HG03442 (cell line): Measurements from ENCODE around the gene PIAS1.
"Not testable (repeated sequence)": the region's sequence is repeated elsewhere in the genome, so short reads cannot be mapped to it uniquely, and the experiment has no call there.

Experiments used
- ATAC-seq: cut with Tn5 transposase; IDR thresholded peaks from one replicate; pipeline ENCODE4 v1.9.1; 2021; ENCODE audit warnings: mild to moderate bottlenecking, moderate library complexity; ENCODE audit not compliant: unreplicated experiment

The PIAS1 gene

DNA sequence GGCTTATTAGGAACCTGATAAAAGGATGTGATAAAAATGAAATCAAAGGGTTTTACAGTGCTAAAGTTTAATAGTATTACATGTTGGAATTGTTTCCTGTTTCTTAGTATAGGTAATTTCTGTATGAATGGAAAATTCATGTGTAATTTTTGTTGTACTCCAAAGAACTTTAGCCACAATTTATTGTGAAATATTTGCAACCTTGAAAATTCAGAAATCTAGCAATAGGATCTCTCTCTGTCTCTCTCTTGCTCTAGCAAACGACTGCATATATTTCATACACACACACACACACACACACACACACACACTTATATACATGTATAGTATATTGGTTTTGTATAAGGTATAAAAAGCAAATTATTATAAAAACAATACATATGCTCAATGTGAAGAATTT, 59.6 kb downstream of the PIAS1 start:
- no peak for ATAC-seq

DNA sequence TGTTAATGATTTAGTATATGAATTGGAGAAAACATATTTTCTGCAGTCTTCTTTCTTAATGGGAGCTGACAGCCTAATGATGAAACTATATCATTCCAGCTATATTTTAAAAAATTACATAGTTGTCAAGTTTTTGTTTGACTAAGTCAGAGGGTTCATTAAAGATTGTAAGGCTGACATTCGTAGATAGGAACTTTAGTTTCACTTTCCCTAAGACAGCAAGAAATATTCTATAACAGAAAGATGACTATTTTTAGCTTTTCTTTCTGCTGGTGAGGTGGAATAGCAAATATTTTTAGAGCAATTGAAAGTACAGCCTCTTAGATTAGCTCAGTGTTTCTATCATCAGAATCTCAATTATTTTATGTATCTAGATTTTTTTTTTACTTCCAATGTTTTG, 60.2 kb downstream of the PIAS1 start:
- no peak for ATAC-seq

DNA sequence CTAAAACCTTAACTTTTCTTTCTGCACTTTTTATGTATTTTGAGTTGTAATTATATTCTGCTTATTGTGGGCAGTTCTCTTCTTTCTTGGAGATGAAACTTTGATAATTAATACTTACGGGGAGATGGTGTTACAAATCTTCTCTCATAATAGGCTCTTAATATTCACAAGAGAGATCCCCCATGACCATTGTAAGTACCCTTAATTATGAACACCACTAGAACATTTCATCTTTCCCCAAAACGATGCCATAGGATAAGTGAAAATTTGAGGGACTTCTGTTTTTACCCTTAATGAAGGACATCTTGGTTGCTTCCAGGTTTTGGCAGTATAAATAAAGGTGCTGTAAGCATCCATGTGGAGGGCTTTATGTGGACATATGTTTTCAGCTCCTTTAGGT, 60.7 kb downstream of the PIAS1 start:
- ATAC-seq, result no peak

DNA sequence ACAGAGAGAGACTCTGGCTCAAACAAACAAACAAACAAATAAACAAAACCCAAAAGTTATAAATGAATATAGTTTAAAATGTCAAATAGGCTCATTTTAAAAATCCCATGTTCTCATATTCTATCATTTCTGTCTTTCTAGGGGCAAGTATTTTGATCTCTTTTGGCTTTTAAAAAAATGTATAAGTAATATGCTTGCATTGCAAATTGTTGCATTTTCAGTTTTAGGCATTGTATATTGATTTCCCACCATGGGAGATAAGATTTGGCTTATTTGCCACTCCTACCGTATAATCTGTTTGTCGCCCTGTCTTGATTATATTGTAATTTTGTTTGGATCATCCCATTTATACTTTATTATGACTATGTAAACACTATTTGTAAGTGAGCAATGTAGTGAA, 70.6 kb downstream of the PIAS1 start:
- no peak for ATAC-seq

DNA sequence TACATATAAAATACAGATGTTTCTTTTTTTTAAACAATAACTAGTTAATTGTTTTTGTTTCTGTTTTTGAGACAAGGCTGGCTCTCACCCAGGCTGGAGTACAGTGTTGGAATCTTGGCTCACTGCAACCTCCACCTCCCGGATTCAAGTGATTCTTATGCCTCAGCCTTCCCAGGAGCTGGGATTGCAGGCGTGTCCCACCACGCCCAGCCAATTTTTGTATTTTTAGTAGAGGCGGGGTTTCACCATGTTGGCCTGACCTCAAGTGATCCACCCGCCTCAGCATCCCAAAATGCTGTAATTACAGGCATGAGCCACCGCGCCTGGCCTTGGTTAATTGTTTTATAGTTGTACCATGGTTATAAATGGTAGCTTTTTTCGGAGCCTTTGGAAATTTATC, 72.3 kb downstream of the PIAS1 start:
- no peak for ATAC-seq

DNA sequence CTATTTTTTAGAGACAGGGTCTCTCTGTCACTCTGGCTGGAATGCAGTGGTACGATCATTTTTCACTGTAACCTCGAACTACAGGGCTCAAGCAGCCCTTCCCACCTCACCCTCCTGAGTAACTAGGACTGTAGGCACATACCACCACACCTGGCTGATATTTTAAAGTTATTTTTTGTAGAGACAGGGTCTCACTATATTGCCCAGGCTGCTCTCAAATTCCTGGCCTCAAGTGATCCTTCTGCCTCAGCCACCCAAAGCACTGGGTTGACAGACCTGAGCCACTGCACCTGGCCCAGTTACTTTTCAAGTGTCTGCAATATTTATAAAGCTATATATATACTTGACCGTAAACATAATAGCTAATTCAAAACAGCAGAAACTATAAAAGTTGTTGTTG, 75.0 kb downstream of the PIAS1 start:
- no peak for ATAC-seq

DNA sequence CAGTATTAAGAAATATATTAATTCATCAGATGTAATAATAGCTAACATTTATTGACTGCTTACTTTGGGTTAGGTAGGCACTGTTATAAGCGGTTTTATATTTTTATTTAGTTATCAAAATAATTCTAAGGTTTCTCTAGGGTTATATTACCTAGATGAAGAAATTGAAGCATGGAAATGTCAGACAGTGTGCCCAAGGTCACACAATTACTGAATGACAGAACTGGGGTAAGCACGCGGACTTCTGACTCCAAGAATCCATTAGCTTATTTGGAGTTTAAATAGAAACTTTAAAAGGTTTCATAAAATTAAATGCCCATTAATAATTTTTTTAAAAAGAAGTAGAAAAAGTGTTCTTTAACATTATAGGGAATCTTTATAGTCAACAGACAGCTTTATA, 76.7 kb downstream of the PIAS1 start:
- ATAC-seq, result no peak

DNA sequence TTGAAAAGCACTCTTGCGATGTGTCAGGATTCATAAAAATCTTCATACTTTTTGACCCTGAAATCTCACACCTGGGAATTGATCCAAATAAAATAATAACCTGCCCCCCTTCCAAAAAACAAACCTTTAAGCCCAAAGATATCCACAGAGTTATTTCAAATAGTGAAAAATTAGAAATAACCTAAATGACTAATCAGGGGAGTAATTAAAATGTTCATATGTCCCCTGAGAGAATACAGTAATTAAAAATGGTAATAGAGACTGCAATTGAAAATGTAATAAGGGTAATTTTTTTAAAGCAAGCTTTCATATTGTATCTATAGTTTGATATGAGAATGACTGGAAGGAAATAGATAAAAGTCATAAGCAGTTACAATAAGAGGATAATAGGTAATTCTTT, 83.0 kb downstream of the PIAS1 start:
- no peak for ATAC-seq

DNA sequence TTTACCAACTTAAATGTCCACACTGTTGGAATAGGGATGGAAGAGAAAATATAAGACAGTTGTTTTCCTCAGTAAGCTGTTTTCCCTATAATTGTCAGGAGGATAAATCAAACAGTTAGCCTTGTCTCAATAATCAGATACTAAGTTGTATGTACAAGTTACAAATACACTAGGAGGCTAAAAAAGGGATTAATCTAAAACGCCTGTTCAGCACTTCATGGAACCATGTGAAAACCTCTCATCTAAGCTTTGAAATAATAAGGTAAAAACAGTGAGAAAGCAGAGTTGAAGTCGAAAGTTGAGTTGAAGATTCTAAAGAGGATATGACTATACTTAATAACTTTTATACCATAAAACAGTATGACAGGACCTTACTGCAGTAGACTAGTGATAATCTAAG, 89.0 kb downstream of the PIAS1 start:
- ATAC-seq, result no peak

DNA sequence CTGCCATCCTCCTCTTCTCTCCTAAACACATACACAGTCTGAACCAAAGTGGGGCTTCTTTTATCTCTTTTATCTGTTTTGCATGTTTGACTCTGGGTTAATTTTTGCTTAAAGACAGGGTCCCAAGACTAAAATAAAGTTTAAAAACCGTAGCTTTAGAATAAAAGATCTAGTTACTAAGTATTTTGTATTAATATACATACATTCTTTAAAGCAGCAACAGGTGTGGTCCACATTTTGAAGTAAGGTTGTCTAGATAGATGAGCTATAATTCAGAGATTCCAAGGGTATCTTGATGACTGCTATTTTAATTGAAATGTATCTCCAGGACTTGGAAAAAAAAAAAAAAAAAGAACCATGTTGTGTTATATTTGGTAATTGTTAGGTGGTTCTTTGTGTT, 89.7 kb downstream of the PIAS1 start:
- ATAC-seq, result no peak

DNA sequence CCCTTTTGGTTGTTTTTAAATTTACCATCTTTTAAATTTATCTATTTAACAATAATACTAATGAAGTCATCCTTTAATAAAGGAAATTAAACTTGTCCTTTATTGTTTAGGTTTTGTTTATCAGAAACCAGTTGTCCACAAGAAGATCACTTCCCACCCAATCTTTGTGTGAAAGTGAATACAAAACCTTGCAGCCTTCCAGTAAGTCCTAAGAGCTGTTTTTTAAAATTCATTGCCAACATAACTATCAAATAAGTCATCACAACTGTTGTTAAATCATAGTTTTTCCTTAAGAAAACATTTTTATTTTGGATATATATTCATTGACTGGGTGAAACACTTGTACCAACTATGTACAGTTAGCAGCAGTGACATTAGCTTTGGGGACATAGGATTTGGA, 91.6 kb downstream of the PIAS1 start:
- no peak for ATAC-seq

DNA sequence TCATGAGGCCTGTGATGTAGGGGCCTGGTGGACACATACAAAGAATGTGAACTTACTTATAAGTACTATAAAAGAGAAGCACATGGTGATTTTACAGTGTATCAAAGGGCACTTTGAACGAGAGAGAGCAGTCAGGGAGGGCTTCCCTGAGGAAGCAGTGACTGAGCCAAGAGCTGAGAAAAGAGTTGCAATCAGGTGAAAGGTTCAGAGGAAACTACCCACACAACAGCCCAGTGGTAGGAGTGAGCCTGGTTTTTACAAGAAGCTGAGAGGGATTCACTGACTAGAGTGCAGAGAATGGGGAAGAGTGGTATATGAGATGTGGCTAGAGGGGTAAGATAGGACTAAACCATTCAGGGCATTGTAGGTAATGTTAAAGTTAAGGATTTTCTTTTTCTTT, 93.9 kb downstream of the PIAS1 start:
- ATAC-seq, result no peak

DNA sequence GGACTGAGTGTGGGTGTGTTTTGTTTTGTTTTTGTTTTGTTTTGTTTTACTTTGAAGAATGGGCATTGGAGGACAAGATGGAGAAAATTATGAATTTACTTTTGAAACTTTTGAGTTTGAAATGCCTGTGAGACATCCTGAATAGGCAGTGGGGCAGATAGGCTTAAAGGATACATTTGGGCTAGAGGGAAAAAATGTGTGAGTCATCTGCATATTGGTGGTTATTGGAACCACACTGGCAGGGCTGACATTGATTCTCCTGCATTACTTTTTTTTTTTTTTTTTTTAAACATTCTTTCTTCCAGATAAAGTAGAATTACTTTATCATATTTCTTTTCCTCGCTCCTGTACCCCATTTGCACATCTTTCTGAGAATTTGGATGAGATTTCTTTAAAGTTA, 94.9 kb downstream of the PIAS1 start:
- no peak for ATAC-seq

DNA sequence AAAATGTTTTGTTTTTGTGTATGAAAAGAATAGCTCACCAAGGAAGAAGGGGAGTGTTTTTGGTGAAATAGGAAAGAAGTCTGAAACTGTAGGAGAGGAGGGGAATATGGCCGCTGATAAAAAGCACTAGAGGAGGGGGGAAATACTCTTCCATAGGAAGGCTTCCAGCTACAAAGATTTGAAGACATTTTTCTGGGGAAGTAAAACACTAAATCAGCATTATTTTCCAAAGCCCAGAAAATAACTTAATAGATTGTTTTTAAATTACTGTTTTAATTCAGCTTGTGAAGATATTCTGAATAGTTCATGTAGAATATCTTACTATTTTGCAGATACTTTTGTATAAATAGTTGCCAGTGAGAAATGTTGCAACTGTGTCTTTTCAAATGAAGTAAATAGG, 96.1 kb downstream of the PIAS1 start:
- no peak for ATAC-seq

DNA sequence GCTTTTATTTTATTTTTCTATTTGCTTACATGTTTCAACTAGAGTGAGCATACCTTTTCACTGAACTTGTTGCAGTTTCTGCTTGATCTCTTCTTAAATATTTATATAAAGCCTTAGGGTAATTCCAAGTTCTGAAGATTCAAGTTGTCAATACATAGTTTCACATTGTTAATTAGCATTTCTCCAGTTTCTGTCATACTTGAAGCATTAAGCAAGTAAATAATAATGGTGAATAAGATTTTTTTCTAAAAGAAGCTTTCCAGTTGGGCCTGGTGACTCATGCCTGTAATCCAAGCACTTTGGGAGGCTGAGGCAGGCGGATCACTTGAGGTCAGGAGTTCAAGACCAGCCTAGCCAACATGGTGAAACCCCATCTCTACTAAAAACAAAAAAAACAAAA, 97.2 kb downstream of the PIAS1 start:
- no peak for ATAC-seq

DNA sequence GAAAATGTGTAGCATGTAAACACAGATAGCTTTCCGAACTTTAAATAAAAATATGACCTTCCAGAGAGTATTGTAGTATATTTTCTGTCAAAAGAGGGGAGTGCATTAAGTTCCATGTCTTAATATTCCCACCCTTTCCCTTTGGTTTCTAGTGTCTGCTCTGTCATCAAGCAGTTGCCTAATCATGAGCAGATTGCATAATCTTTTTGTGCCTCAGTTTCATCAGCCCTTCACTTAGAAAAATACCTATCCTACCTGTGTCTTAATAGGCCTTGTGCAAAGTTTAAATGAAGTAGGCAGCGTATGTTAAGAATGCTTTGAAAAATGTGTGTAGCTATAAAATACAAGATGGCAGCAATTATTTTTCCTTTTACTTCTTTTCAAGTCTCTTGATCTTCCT, 98.2 kb downstream of the PIAS1 start:
- ATAC-seq, result no peak

DNA sequence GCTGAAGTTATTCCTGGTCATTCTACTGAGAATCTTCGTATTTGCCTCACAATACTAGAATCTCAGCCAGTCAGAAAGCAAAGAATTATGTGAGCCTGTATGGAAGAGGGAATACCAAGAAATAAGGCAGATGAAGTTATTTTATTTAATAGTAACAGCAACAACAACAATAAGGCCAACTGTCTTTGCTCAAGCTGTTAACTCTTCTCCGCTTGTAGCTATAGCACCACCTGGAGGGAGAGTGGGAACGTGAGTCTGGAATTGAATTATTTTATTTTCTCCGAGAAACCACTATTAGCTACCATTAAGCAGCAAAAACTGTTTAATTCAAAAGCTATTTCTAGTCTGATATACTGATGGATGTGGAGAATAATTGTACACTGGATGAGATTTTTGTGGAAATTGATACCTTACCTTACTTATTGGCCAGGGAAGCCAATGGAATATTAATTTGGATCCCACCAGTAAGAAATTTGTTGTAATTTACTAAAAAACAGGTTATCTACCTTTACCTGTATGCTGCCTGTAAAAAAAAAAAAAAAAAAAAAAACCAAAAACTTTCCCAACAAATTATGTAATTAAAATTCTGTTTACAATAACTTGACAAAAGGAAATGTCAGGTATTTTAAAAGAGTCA, 100.9 kb downstream of the PIAS1 start:
- ATAC-seq, result no peak

DNA sequence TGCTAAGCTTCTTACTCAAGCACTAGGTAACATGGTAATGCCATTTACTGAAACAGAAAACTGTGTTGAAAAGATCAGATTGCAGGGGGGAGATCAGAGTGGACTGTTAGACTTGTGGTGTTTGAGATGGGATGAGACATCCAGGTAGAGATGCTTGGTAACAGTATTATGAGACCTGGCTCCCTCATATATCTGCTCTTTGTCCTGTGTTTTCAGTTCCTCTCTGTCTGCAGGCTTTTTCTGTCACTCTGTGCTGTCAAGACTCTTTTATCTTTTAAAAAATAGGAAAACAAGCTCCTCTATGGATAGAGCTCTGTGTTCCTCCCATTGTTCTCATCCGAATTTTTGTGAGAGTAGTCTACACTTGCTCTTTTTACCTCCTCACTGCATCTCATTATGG, 103.0 kb downstream of the PIAS1 start:
- no peak for ATAC-seq

DNA sequence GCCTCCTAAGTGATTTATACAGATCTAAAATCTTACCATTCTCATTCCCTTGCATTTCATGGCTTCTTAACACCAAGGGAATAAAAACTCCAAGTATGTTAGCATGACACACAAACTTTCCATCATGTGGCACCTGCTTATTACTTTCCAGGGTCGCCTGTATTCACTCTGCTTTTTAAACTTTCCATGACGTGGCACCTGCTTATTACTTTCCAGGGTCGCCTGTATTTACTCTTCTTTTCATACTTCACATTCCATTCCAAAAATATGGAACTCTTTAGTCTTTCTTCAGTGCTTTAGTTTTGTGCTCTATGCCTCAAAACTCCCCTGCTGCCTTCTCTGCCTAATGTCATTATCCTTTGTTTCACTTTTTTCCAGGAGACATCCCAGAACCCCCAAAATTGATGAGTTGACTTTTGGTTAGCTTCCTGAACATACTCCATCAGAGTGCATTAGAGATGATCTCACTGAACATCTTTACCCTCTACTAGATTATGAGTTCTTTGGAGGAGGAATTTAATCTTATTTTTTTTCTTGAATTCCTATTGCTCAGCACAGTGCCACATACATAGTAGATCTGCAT, 104.0 kb downstream of the PIAS1 start:
- no peak for ATAC-seq

DNA sequence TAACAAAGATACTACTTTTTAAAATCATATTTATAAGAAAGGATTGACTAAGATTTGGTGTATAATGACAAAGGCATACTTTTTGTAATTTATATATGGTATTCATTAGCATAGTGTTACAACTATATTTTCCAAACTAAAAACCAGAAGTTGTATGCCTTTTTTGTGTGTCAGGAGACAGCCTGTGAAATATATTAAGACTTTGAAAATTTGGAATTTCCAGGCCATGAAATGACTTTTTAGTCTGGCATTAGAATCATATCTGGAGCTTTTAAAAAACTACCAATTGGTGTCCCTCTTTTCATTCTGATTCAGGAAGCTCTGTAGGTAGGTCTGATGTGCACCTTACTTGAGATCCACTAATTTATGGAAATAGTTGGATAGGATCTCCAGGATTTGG, 109.1 kb downstream of the PIAS1 start:
- ATAC-seq, result no peak

DNA sequence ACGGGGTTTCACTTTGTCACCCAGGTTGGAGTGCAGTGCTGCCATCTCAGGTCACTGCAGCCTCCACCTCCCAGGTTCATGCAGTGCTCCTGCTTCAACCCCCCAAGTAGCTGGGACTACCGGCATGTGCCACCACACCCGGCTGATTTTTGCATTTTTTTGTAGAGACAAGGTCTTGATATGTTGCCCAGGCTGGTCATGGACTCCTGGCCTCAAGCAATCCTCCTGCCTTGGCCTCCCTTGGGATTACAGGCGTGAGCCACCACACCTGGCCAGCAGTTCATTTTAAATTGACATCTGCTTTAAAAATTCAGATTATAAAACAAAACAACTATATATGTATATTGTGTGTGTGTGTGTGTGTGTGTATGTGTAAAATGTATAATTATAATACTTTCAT, 112.7 kb downstream of the PIAS1 start:
- ATAC-seq, result no peak

DNA sequence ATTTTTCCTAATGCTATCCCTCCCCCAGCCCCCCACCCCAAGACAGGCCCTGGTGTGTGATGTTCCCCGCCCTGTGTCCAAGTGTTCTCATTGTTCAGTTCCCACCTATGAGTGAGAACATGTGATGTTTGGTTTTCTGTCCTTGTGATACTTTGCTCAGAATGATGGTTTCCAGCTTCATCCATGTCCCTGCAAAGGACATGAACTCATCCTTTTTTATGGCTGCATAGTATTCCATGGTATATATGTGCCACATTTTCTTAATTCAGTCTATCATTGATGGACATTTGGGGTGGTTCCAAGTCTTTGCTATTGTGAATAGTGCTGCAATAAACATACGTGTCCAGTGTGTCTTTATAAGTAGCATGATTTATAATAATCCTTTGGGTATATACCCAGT, 117.9 kb downstream of the PIAS1 start:
- not testable (repeated sequence) for ATAC-seq

DNA sequence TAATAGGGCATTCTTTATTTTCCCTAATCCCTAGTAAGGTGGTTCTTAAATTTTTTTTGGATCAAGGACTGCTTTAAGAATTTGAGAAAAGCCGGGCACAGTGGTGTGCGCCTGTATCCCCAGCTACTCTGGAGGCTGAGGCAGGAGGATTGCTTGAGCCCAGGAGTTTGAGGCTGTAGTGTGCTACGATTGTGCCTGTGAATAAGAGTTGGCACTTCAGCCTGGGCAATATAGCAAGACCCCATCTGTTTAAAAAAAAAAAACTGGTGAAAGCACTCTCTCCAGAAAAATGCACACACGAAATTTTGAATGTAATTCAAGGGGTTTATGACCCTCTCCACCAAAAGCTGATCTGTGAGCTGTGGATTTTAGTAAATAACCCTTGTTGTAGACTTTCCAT, 119.0 kb downstream of the PIAS1 start:
- ATAC-seq, result no peak
